Coronary artery (tissue), 2 donors: ENCODE results near the gene TPT1.
"Not testable (repeated sequence)": the region's sequence is repeated elsewhere in the genome, so short reads cannot be mapped to it uniquely, and the experiment has no call there.

Source experiments
- DNase-seq: peaks from one replicate; pipeline ENCODE4 v3.0.0-alpha.2; 2017; ENCODE audit warnings: low spot score
- H3K27ac ChIP-seq, 2 donors: fragments of 200-600 bp; sonication (generic); one replicate each; pipeline ENCODE4 v1.5.1; 2016 to 2019
- H3K4me3 ChIP-seq: fragments of 200-600 bp; sonication (generic); 2 replicates; pipeline ENCODE4 v1.5.1; 2016; ENCODE audit warnings: mild to moderate bottlenecking, moderate library complexity
- TF ChIP-seq, protein P1 (sequence below): fragments of 200-600 bp; sonication (generic); IDR thresholded peaks from one replicate; pipeline ENCODE4 v1.5.1; 2019; ENCODE audit warnings: antibody characterized with exemption

The TPT1 gene

DNA sequence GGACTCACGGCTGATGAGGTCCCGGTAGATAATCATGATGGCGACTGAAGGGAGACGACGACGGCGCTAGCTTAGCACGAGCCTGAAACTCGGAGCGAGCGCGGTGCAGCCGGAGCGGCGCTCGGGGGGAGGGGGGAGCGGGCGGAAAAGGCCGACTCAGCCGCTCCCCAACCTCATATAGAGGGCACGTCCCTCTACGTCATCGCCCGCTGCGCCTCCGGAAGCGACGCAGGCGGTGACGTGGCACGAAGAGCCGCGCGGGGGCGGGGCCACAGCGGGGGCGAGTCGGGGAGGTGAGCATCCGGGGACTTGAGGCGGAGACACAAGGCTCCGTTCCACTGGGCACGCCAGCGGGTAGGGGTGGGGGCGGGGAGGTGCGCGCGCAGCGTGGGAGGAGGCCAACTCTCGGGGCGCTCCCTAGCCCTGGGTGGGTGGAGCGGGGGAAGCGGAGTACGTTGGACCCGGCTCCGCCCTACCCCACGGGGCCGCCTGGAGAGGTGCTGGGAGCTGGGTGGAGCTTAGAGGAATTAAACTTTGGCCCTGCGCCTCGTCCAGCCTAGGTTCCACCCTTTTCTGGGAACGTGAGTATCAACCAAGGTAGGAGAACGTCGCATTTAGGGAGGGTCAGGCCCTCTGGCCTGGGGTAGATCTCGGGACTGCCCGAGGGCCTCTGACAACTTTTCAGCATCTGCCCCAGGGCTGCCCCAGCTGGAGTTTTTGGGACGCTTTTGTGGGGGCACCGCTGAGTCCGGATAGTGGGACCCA, at the start of gene TPT1:
Gene TPT1 (minus strand): TSS at position 150 of the 765 bp plus-strand sequence. CDS start 114 bp downstream, at position 36.
- Histone ChIP-seq H3K27ac (peak within 1 kb of the TSS; percentile 99 to 100), H3K4me3 (peak within 1 kb of the TSS; percentile 93)
- peak; percentile 100 for DNase-seq
- TF ChIP-seq, protein P1, sequence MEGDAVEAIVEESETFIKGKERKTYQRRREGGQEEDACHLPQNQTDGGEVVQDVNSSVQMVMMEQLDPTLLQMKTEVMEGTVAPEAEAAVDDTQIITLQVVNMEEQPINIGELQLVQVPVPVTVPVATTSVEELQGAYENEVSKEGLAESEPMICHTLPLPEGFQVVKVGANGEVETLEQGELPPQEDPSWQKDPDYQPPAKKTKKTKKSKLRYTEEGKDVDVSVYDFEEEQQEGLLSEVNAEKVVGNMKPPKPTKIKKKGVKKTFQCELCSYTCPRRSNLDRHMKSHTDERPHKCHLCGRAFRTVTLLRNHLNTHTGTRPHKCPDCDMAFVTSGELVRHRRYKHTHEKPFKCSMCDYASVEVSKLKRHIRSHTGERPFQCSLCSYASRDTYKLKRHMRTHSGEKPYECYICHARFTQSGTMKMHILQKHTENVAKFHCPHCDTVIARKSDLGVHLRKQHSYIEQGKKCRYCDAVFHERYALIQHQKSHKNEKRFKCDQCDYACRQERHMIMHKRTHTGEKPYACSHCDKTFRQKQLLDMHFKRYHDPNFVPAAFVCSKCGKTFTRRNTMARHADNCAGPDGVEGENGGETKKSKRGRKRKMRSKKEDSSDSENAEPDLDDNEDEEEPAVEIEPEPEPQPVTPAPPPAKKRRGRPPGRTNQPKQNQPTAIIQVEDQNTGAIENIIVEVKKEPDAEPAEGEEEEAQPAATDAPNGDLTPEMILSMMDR = no peak

DNA sequence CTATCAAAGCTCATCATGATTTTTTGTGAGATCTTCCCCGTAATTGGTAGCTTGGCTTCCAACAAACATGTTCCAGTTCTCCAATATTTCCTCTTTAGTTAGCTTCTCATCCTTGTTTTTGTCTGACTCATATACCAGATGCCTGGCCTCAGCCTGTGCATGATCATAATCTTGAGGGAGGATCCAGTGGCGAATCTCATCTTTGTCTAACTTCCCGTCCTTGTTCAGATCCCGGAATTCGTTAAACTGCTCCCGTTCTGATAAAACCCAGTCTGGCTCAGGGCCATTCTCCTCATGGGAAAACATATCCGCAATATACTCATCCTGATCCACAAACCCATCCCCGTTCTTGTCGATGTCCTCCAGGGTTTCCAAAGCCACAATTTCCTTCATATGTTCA, 49.4 kb upstream of the TPT1 start:
- H3K27ac ChIP-seq, DNase-seq, H3K4me3 ChIP-seq: not testable (repeated sequence)

DNA sequence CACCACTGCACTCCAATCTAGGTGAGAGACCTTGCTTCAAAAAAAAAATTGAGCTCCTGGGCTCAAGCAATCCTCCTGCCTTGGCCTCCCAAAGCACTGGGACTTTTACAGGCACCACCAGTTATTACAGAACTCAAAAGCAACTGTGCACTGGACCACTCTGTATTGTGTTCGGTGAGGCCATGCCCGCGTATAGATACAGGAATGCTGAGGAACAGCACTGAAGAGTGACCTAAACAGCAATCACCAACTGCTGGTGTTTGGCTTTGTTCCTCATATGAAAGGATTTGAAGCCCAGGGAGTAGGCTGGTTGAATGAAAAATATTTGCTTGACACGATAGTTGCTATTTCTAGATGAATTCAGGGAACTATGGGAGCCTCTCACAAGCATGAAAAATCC, 47.7 kb upstream of the TPT1 start:
- DNase-seq = no peak
- no peak overlapping the region for H3K27ac ChIP-seq
- TF ChIP-seq, protein P1 = no peak
- no peak overlapping the region for H3K4me3 ChIP-seq

DNA sequence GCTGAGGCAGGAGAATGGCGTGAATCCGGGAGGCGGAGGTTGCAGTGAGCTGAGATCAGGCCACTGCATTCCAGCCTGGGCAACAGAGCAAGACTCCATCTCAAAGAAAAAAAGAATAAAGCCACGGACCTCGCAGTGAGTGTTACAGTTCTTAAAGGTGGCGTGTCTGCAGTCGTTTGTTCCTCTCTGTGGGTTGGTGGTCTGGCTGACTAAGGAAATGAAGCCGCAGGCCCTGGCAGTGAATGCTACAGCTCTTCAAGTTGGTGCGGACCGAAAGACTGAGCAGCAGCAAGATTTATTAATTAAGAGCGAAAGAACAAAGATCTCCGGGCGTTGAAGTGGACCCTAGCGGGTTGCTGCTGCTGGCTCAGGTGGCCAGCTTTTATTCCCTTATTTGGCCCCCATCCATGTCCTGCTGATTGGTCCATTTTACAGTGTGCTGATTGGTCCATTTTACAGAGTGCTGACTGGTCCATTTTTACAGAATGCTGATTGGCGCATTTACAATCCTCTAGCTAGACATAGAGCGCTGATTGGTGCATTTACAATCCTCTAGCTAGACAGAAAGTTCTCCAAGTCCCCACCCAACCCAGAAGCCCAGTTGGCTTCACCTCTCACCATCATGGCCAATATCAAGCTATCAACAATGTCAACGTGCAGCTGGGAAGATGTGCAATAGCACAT, 46.1 kb upstream of the TPT1 start:
- not testable (repeated sequence) for H3K4me3 ChIP-seq, H3K27ac ChIP-seq
- DNase-seq = peak; percentile 38

DNA sequence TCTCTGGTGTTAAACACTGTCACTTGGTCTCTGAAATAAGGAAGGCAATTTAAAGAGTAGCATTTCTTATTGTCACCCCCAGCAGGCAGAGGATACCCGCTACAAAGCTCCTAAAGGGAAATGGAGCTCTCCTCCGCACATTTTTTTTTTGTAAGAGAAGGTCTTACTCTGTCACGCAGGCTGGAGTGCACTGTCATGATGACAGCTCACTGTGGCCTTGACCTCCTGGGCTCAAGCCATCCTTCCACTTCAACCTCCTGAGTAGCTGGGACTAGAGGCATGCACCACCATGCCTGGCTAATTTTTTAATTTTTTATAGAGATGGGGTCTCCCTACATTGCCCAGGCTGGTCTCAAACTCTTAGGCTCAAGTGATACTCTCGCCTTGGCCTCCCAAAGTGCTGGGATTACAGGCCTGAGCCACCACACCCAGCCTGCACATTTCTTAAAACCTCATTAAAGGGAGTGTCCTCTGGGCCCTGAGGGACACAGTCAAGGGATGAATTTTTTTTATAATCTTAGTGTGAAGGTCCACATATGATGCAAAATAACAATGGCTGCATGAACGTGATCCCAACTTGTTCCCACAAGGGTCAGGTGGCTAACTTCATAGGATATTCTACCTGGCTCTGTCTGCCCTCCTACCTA, 45.0 kb upstream of the TPT1 start:
- H3K27ac ChIP-seq = no peak overlapping the region
- TF ChIP-seq, protein P1 = no peak
- peak; percentile 9 for DNase-seq
- no peak overlapping the region for H3K4me3 ChIP-seq

DNA sequence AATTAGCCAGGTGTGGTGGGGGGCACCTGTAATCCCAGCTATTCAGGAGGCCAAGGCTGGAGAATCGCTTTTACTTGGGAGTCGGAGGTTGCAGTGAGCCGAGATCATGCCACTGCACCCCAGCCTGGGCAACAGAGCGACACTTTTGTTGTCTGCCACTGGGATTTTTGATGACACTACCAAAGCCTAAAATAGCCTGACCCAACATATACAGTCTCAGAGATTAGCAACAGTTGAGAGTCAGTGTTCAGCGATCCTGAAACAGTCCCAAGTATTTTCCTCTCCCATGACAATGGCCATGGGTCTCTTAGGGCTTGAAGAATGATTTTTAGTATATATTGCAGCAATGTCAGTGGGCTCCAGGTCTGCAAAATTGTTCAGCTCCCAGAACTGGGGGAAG, 44.3 kb upstream of the TPT1 start:
- TF ChIP-seq, protein P1 = no peak
- DNase-seq = no peak
- no peak overlapping the region for H3K4me3 ChIP-seq
- no peak overlapping the region for H3K27ac ChIP-seq

DNA sequence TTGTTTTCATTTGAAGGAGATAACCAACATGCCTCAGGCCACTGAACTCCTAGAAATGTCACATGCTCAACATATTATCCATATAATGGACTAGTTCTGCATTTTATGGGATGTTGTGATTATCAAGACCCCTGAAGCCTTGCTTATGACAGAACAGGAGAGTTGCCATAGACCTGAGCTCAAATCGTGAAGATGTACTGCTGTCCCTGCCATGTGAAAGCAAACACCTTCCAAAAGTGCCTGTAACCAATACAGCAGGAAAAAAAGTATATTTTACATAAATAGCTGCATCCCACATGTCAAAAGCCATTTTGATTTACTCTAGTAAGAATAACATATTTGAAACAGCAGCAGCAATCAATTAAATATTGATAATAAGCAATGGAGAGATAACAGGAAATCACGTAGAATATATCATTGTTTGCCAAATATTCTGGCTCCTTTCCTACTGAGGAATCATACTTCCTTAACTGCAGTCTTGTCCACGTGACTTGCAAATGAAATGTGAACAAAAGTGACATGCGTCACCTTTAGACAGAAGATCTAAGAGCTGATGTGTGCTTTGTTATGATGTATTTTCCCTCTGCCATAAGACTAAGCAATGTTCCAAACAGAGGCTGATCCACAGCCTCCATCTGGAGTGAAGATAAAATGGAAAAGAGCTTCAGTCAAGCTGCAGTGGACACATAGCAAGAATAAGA, 43.6 kb upstream of the TPT1 start:
- TF ChIP-seq, protein P1 = no peak
- no peak overlapping the region for H3K4me3 ChIP-seq
- no peak overlapping the region for H3K27ac ChIP-seq
- DNase-seq = no peak

DNA sequence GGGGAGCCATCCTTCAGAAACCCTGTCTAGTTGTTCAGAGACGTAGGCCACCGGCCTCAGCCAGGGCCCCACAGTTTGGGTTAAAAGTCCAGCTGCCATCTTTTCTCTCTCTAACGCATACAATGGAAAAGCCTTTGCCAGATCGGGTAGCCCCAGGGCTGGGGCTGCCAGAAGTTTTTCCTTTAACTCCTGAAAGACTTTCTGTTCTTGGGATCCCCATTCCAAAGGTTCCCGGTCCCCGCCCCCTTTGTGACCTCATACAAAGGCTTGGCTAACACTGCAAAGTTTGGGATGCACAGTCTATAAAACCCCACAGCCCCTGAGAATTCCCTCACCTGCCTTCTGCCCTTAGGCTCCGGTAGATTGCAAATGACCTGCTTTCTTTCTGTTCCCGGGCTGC, 41.8 kb upstream of the TPT1 start:
- H3K4me3 ChIP-seq, DNase-seq, H3K27ac ChIP-seq: not testable (repeated sequence)
